NCI-H510A treated with DMSO at 0.1 percent for 48 hours (cell line): ENCODE results near the gene WFDC6.
A peak's percentile ranks its signal among the peaks of the same experiment; 100 is the strongest.
"Not testable (repeated sequence)": the region's sequence is repeated elsewhere in the genome, so short reads cannot be mapped to it uniquely, and the experiment has no call there.

Experiments used
- DNase-seq: peaks from one replicate; lab custom pipeline; 2025; lab: John Stamatoyannopoulos, UW

WFDC6 gene

DNA sequence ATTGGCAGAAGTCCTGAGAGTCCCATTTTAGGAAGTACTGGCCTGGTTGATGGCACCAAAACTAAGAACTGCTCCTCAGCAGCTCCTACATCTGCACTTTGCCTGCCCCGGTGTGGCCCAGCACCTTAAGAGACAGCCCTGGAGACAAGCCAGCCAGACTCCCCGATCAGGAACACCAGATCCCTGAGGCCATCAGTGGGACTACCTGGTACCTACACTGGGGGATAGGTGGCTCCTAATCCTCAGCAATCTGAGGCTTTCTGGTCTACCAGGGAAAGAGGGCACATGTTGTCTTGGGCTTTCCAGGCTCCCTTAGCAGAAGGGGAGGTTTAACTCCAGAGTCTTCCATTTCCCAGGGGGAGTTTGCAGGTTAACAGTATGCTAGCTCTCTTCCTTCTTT, at the start of gene WFDC6:
WFDC6 (minus strand) TSS at position 101 of the 400 bp plus-strand sequence; CDS start at position 26, 75 bp downstream.
- DNase-seq, result no peak

DNA sequence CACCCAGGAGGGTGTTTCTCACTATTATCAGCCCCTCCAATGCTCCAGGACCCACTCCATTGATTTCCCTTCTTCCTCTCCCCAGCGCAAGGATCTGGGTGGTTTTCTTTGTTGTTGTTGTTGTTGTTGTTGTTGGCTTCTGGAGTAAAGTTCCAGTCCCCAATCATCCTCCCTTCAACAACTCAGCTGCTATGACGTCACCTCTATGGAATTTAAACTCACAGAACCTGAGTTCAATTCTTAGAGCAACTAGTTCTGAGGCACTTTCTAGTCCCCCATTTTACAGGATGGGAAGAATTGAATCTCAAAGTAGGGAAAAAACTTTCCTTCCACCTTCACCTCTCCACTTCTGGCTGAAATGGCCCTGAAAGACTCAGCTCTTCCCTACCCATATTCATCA, 49.5 kb upstream of the WFDC6 start:
- no peak for DNase-seq

GRCh38 chr20:45585986-45586385, 46.7 kb upstream of the WFDC6 start:
- DNase-seq, result not testable (repeated sequence)

GRCh38 chr20:45584294-45584693, 45.0 kb upstream of the WFDC6 start:
- DNase-seq, result not testable (repeated sequence)

- DNase-seq, result no peak
Measured at GRCh38 chr20:45583502-45583901, 44.2 kb upstream of the WFDC6 start.

DNA sequence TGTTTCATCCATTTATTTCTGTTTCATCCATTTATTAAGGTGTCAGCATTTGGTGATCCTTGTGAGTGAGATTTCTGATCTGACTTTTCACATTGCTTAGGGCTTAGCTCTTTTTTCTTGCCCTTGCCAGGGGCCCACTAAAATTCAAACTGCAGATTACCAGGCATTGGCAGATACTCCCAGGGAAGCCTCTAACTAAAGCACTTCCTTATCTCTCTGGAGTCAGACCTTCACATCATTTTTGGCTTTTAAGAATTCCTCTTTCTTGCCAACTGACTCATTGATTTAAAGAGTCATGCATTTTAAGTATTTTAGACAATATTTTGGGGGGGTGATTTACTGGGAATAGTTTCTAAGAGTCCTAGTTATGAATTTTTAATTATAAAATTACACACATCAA, 42.4 kb upstream of the WFDC6 start:
- DNase-seq, result no peak

GRCh38 chr20:45579184-45579583, 39.9 kb upstream of the WFDC6 start, which contains the start of gene WFDC8:
Gene WFDC8, minus strand, starts transcription at chr20:45579284. Its CDS starts 37 bp downstream, at chr20:45579247.
- DNase-seq, result no peak

GRCh38 chr20:45578231-45578630, 38.9 kb upstream of the WFDC6 start:
- DNase-seq, result no peak

GRCh38 chr20:45576995-45577394, 37.7 kb upstream of the WFDC6 start:
- DNase-seq, result no peak

DNA sequence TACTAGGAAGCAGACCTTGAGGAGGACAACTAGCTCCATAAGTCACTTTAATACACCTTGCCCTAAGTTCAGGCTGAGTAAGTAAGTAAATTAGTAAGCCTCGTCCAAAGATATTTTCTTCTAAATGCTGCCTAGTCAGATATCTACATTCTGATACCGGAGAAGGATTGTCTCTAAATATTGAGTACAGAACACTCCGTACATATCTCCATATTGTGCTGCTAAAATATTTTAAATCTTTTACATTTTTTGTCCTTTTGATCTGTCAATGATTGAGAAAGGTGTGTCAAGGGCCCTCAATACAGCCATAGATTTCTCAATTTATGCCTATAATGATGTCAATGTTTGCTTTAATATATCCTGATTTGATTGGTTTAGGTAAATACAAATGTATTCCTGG, 36.6 kb upstream of the WFDC6 start:
- no peak for DNase-seq

GRCh38 chr20:45569650-45570049, 30.4 kb upstream of the WFDC6 start:
- DNase-seq, result not testable (repeated sequence)

- DNase-seq, result no peak
Measured at GRCh38 chr20:45564760-45565276, 25.5 kb upstream of the WFDC6 start.

GRCh38 chr20:45555198-45555597, 15.9 kb upstream of the WFDC6 start:
- no peak for DNase-seq

DNA sequence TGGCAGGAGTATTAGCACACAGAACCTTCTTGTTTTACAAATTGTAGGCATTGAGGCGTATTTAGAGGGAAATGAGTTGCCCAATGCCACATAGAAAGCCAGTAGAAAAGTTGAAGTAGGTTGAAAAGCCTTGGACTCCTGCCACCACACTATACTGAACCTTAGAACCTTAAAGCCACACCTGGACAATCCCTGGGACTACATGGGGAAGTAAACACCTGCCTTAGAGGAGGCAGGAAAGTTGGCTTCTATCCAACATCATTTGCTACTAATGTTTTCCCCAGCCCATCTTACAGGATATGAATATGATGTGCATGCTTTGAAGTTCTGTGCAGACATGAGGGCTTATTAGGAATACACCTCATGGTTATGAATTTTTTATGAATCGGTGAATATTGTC, 13.2 kb upstream of the WFDC6 start:
- peak; percentile 69 for DNase-seq

DNA sequence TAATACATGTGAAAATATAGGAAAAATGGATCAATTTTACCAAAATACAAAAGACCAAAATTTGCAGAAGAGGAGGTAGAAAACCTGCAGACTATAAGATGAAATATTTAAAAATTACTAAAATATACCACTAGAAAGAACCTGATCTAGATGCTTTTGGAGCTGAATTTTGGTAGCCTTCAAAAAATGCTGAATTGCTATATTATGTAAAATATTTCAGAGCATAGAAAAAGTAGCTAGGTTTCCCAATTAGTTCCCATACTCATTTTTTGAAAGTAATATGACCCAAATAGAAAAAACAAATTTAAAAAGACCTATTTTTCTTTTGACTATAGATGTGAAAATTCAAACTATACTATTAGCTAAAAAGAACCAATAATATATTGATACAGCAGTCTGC, 11.5 kb upstream of the WFDC6 start:
- no peak for DNase-seq

- DNase-seq, result no peak
Measured at GRCh38 chr20:45548410-45548809, 9.1 kb upstream of the WFDC6 start.

DNA sequence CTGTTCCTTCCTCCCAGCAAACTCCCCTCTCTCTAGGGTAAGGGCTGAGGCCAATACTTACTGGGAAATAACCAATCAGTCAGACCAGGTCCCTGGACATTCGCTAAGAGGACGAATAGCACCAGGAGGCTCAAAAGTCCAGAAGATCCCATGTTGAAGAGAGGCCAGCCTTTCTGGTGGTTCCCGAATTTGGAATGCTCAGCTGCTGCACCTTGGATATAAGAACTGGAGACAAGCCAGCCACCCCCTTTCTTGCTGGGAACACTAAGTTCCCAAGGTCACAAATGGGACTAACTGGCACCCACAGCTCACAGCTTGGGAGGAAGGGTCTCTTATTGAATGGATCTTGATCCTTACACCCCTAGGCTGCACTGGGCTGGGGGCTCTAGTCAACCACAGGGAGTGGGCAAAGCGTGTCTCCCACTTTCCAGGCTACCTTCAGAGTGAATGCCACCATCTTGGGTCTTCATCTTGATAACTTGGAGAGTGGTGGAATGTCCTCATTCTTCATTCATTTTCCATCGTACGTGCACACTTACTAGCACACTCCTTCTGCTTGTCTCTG, 8.0 kb upstream of the WFDC6 start, which contains the start of gene EPPIN:
EPPIN (minus strand) TSS at position 196 of the 565 bp plus-strand sequence; CDS start at position 152, 44 bp downstream.
- no peak for DNase-seq

- DNase-seq, result peak; percentile 40
Measured at GRCh38 chr20:45545754-45546453, 6.6 kb upstream of the WFDC6 start.

DNA sequence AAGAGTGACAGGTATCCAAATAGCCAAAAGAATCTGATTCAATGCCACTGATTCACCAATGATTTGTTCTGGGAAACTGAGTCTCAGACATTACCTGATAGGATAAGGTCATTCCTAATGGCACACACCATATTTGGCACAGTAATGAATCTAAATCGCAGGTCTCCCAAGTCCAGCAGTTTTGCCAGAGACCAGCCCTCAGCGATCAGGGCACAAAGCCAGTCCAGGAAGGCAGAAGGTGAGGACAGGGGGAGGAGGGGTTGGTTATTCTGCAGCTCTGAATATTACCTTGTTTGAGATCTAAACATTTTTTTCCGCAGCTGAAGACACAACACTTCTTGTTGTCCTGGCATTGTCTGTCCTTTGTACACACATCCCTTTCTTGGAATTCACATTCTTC, 6.1 kb upstream of the WFDC6 start:
- DNase-seq, result no peak

- DNase-seq, result no peak
Measured at GRCh38 chr20:45538209-45538799, 978 bp downstream of the WFDC6 start.

DNA sequence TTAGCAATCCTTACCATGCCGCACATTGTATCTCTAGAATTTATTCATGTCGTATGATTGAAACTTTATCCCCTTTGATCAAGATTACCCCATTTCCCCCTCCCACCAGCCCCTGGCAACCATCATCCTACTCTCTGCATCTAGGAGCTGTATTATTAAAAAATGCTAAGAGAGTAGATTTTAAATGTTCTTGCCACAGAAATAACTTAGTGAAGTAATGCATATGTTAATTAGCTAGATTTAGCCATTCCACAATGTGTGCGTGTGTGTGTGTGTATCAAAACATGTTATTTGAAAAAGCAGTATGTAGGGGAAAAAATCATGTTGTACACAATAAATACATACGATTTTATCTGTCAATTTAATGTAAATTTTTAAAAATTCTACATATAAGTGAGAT, 12.0 kb downstream of the WFDC6 start:
- no peak for DNase-seq

GRCh38 chr20:45523821-45524220, 15.5 kb downstream of the WFDC6 start:
- DNase-seq, result no peak

- no peak for DNase-seq
Measured at GRCh38 chr20:45518282-45518681, 21.0 kb downstream of the WFDC6 start.
